ENCODE data around the gene TSPAN4. TPM values are rescaled to one million over a fixed set of nuclear protein-coding genes. Genes with fewer than 3 reads are reported as not detected.

The TSPAN4 gene
- total and polyA plus RNA-seq, 10 donors: 32.1 to 140 (median 107) TPM

DNA sequence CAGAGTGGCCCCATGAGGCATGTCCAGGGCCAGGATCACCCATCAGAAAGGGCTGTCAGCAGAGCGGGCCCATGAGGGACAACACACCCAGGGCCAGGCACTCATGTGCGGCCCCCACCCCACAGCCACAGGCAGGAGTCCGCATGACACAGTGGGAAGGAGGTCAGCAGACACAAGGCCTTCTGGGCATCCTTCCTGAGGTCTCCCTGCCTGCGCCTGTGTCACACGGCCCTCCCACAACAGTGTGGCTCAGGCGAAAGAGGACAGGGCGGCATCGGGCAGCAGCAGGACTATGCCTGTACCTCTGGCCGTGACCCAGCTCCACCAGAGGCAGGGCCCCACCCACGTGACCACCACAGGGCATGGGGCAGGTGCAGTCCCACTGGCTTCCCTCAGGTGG is 40.9 kb downstream of the TSPAN4 start:
- Histone ChIP-seq H3K27ac (peak overlapping the region in 4 of 8 donors; percentile 2 to 45 (median 20)), H3K36me3 (peaks cover 0 to 100% (median 60%) of the 10 kb centered on the region in 6 donors), H3K4me3 (no peak overlapping the region), H3K9me3 (no peaks in the 10 kb centered on the region), H3K27me3 (replicated peaks in 1 of 7) (no peaks in the 10 kb centered on the region), H3K4me1 (peaks cover 0 to 17% (median 0%) of the 10 kb centered on the region in 6 donors)
- TF ChIP-seq, protein P1, sequence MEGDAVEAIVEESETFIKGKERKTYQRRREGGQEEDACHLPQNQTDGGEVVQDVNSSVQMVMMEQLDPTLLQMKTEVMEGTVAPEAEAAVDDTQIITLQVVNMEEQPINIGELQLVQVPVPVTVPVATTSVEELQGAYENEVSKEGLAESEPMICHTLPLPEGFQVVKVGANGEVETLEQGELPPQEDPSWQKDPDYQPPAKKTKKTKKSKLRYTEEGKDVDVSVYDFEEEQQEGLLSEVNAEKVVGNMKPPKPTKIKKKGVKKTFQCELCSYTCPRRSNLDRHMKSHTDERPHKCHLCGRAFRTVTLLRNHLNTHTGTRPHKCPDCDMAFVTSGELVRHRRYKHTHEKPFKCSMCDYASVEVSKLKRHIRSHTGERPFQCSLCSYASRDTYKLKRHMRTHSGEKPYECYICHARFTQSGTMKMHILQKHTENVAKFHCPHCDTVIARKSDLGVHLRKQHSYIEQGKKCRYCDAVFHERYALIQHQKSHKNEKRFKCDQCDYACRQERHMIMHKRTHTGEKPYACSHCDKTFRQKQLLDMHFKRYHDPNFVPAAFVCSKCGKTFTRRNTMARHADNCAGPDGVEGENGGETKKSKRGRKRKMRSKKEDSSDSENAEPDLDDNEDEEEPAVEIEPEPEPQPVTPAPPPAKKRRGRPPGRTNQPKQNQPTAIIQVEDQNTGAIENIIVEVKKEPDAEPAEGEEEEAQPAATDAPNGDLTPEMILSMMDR (IDR thresholded peaks at IDR 0.05 in 8 of 11, conservative IDR thresholded peaks at IDR 0.05 in 3 of 11): no peak
- TF ChIP-seq POLR2AphosphoS5 (IDR thresholded peaks at IDR 0.05): peak; percentile 17 to 58 (median 29)
- DNase-seq: no peak
- intact Hi-C loops (cut with DNase I; ENCODE audit: low total_unique reads): no loop called here
- 44 to 83% (median 73%) methylated on average over 4 to 10 of the region's 10 CpGs for WGBS, 5 donors

DNA sequence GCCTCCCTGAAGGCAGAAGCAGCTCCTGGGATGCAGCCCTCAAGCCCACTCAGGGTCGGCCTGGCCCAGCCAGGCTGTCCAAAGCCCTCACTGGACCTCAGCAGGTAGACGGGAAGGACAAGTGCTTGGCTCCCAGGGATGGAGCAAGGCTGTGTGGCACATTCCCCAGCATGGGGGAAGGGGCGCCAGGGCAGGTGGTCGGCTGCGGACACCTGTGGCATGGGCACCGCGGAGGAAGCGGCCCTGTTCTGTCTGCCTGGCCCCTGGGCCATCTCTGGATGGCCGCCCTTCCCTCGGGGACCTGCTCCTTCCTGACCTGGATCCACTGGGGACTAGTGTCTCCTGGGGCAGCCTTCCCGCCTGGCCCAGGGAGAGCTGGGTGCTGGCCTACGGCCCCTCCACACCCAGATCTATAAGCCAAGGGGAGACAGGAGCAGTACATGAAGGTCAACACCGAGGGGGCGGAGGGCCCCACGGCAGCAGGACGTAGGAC is 42.0 kb downstream of the TSPAN4 start:
- DNase-seq: no peak
- H3K4me1 ChIP-seq: peaks cover 0 to 17% (median 0%) of the 10 kb centered on the region in 6 donors
- H3K4me3 ChIP-seq: no peak overlapping the region
- 68 to 91% (median 87%) methylated on average over 6 to 16 of the region's 16 CpGs for WGBS, 5 donors
- peak overlapping the region in 1 of 8 donors; percentile 25 for H3K27ac ChIP-seq
- H3K27me3 ChIP-seq (replicated peaks in 1 of 7): no peaks in the 10 kb centered on the region
- no peaks in the 10 kb centered on the region for H3K9me3 ChIP-seq
- intact Hi-C loops (cut with DNase I; ENCODE audit: low total_unique reads): no loop called here
- TF ChIP-seq POLR2A (IDR thresholded peaks at IDR 0.05) (no peak), POLR2AphosphoS5 (IDR thresholded peaks at IDR 0.05) (no peak)
- TF ChIP-seq, protein P1 (IDR thresholded peaks at IDR 0.05 in 8 of 11, conservative IDR thresholded peaks at IDR 0.05 in 3 of 11): no peak
- peaks cover 0 to 100% (median 56%) of the 10 kb centered on the region in 6 donors for H3K36me3 ChIP-seq

DNA sequence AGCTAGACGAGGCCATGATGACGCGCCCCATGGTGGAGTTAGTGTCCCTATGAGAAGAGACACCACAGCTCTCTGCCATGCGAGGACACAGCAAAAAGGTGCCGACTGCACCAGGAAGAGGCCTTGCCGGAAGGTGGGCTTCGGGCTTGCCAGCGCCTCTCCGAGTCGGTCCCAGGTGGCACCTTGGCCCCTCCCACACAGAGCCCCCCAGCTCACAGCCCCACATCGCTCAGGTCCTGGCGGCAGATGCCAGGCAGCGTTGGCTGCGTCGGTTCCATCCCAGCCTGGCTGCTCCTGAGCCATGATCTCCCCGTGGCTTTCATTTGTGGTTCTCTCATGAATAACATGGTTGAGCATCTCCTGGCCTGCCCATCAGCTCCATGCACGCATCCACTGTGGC is 43.9 kb downstream of the TSPAN4 start:
- Histone ChIP-seq H3K4me3 (no peak overlapping the region), H3K27ac (no peak overlapping the region), H3K9me3 (no peaks in the 10 kb centered on the region), H3K27me3 (replicated peaks in 1 of 7) (no peaks in the 10 kb centered on the region), H3K36me3 (peaks cover 0 to 100% (median 50%) of the 10 kb centered on the region in 6 donors), H3K4me1 (peaks cover 0 to 17% (median 3%) of the 10 kb centered on the region in 6 donors)
- WGBS, 5 donors: 94 to 99% (median 96%) methylated on average over 17 of the region's 17 CpGs
- TF ChIP-seq, protein P1 (IDR thresholded peaks at IDR 0.05 in 8 of 11, conservative IDR thresholded peaks at IDR 0.05 in 3 of 11): no peak
- TF ChIP-seq POLR2AphosphoS5 (IDR thresholded peaks at IDR 0.05) (peak in 1 of 3 donors; percentile 18), POLR2A (IDR thresholded peaks at IDR 0.05) (no peak)
- intact Hi-C loops (cut with DNase I; ENCODE audit: low total_unique reads): no loop called here
- DNase-seq: no peak

DNA sequence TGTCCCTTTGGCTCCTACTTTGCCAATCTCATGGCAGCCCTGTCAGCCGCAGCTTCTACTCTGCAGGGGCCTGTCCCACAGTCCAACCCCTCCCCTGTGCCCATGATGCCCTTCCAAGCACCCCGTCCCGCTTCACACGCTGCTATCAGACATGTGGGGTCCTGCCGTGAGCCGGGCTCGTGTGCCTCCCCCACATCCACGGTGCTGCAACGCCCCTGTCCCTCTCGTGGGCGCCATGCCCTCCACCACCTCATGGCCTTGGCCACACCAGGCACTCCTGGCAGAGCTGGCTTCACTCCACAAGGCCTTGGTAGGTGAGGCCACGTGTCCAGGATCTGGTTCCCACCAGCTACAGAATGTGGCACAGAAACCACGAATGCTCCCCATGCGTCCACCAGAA is 44.9 kb downstream of the TSPAN4 start:
- no peak for DNase-seq
- no peaks in the 10 kb centered on the region for H3K27me3 ChIP-seq (replicated peaks in 1 of 7)
- TF ChIP-seq POLR2AphosphoS5 (IDR thresholded peaks at IDR 0.05): peak in 1 of 3 donors; percentile 34
- TF ChIP-seq POLR2A (IDR thresholded peaks at IDR 0.05): no peak
- H3K4me3 ChIP-seq: no peak overlapping the region
- H3K9me3 ChIP-seq: no peaks in the 10 kb centered on the region
- no peak overlapping the region for H3K27ac ChIP-seq
- 84 to 90% (median 84%) methylated on average over 10 to 14 of the region's 14 CpGs for WGBS, 5 donors
- peaks cover 0 to 97% (median 43%) of the 10 kb centered on the region in 6 donors for H3K36me3 ChIP-seq
- H3K4me1 ChIP-seq: peaks cover 0 to 17% (median 3%) of the 10 kb centered on the region in 6 donors
- intact Hi-C loops (cut with DNase I; ENCODE audit: low total_unique reads): no loop called here

Measured in spleen (tissue), 11 donors.